Fibroblast of skin of right quadriceps (primary cell): Measurements from ENCODE around the gene PTPN11.

ENCODE experiments used
- DNase-seq: peaks from one replicate; pipeline ENCODE4 v3.0.0-alpha.2; 2013

The PTPN11 gene

GRCh38 chr12:112555621-112556233 is 137.0 kb downstream of the PTPN11 start:
- no peak for DNase-seq

GRCh38 chr12:112557951-112558630 is 139.3 kb downstream of the PTPN11 start:
- DNase-seq: no peak
